ENCODE measurements around the gene NKIRAS1.
"Not testable (repeated sequence)": the region's sequence is repeated elsewhere in the genome, so short reads cannot be mapped to it uniquely, and the experiment has no call there.

DNA sequence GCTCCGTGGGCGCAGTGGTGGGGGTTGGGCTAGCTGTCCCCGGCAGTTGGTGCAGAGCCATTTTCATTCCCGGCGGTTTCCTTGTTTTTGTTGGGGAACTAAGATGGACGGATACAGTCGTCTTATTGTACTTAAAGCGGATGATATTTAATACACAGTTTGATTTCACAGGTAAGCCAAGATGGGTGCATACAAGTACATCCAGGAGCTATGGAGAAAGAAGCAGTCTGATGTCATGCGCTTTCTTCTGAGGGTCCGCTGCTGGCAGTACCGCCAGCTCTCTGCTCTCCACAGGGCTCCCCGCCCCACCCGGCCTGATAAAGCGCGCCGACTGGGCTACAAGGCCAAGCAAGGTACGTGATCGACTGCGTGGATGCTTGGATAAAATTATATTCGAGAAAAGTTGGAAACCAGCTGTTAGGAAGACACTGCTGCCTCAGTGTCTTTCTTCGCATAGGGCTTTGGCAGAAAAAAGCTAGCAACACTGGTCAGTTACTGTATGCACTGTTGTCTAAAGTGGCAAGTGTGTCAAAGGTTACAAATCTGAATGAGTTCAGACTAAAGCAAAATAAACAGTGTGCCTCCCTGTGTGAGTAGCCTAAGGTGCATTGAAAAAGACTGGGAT is 1.0 kb upstream of the NKIRAS1 start:
- not testable (repeated sequence) for TF ChIP-seq ZSCAN5A (tag by site-specific recombination; IDR thresholded peaks at IDR 0.05); ZNF707 (tag by site-specific recombination; IDR thresholded peaks at IDR 0.05); ZBTB8A (tag by site-specific recombination; IDR thresholded peaks at IDR 0.05); CTCF (tag by site-specific recombination; IDR thresholded peaks at IDR 0.05); YY1 (tag by site-specific recombination; IDR thresholded peaks at IDR 0.05); SCRT1 (tag by site-specific recombination; IDR thresholded peaks at IDR 0.05; ENCODE audit: borderline replicate concordance); ZNF138 (tag by site-specific recombination; IDR thresholded peaks at IDR 0.05; ENCODE audit: borderline replicate concordance); TSHZ1 (tag by site-specific recombination; IDR thresholded peaks at IDR 0.05; ENCODE audit: borderline replicate concordance)
